H9 (cell line): ENCODE measurements around the gene ATG4B. TPM values are rescaled to one million over a fixed set of nuclear protein-coding genes. Genes with fewer than 3 reads are reported as not detected.

Experiments
- DNase-seq: peaks from one replicate; pipeline ENCODE4 v3.0.0-alpha.2; 2017
- H2AFZ ChIP-seq: one replicate; pipeline ENCODE4 v1.6.1; 2013; ENCODE audit warnings: mild to moderate bottlenecking, low read length, control low read depth, moderate library complexity
- H2AK5ac ChIP-seq: 2 replicates; pipeline ENCODE4 v1.6.1; 2013; ENCODE audit warnings: low read length, control low read depth, mixed read lengths; ENCODE audit not compliant: insufficient read length
- H2BK120ac ChIP-seq: one replicate; pipeline ENCODE4 v1.6.1; 2013; ENCODE audit warnings: low read depth, mild to moderate bottlenecking, low read length, control low read depth, inconsistent platforms; ENCODE audit not compliant: poor library complexity, severe bottlenecking
- H2BK12ac ChIP-seq: 2 replicates; pipeline ENCODE4 v1.6.1; 2013; ENCODE audit warnings: low read length, control low read depth, mixed read lengths, low read depth; ENCODE audit not compliant: insufficient read length
- H2BK15ac ChIP-seq: 2 replicates; pipeline ENCODE4 v1.6.1; 2013; ENCODE audit warnings: low read depth, low read length, control low read depth
- H2BK20ac ChIP-seq: one replicate; pipeline ENCODE4 v1.6.1; 2013; ENCODE audit warnings: low read depth, mild to moderate bottlenecking, low read length, control low read depth, inconsistent platforms; ENCODE audit not compliant: poor library complexity, severe bottlenecking
- H2BK5ac ChIP-seq: 2 replicates; pipeline ENCODE4 v1.6.1; 2013; ENCODE audit warnings: low read length, control low read depth, mixed read lengths; ENCODE audit not compliant: insufficient read length
- H3K14ac ChIP-seq: 2 replicates; pipeline ENCODE4 v1.6.1; 2013; ENCODE audit warnings: low read length, control low read depth; ENCODE audit not compliant: insufficient read depth
- H3K18ac ChIP-seq: 2 replicates; pipeline ENCODE4 v1.6.1; 2013; ENCODE audit warnings: low read depth, mild to moderate bottlenecking, mixed read lengths, low read length, control low read depth; ENCODE audit not compliant: insufficient read length
- H3K23ac ChIP-seq: 2 replicates; pipeline ENCODE4 v1.6.1; 2013; ENCODE audit warnings: low read length, control low read depth, mixed read lengths, low read depth; ENCODE audit not compliant: insufficient read length
- H3K23me2 ChIP-seq: 2 replicates; pipeline ENCODE4 v1.6.1; 2013; ENCODE audit warnings: low read depth, mild to moderate bottlenecking, mixed read lengths, low read length, control low read depth; ENCODE audit not compliant: insufficient read length, poor library complexity, severe bottlenecking
- H3K27ac ChIP-seq: 2 replicates; pipeline ENCODE4 v1.5.1; 2013; ENCODE audit warnings: low read length, control low read depth, mixed read lengths, low read depth; ENCODE audit not compliant: insufficient read length
- H3K27me3 ChIP-seq: 2 replicates; pipeline ENCODE4 v1.6.1; 2013; ENCODE audit warnings: low read length, control low read depth, inconsistent platforms; ENCODE audit not compliant: insufficient read depth
- H3K4ac ChIP-seq: 2 replicates; pipeline ENCODE4 v1.6.1; 2013; ENCODE audit warnings: low read depth, mild to moderate bottlenecking, control low read depth, inconsistent platforms, low read length, moderate library complexity
- H3K4me1 ChIP-seq: 2 replicates; pipeline ENCODE4 v1.6.1; 2013; ENCODE audit warnings: low read length, control low read depth, inconsistent platforms; ENCODE audit not compliant: insufficient read depth
- H3K4me2 ChIP-seq: 2 replicates; pipeline ENCODE4 v1.6.1; 2013; ENCODE audit warnings: low read length, control low read depth, mixed read lengths; ENCODE audit not compliant: insufficient read length, insufficient read depth
- H3K56ac ChIP-seq: 2 replicates; pipeline ENCODE4 v1.6.1; 2013; ENCODE audit warnings: low read depth, mild to moderate bottlenecking, mixed read lengths, low read length, control low read depth; ENCODE audit not compliant: insufficient read length
- H3K79me1 ChIP-seq: 2 replicates; pipeline ENCODE4 v1.6.1; 2013; ENCODE audit warnings: low read depth, mild to moderate bottlenecking, moderate library complexity, low read length, control low read depth, inconsistent platforms; ENCODE audit not compliant: insufficient read depth, poor library complexity, severe bottlenecking
- H3K79me2 ChIP-seq: 2 replicates; pipeline ENCODE4 v1.6.1; 2013; ENCODE audit warnings: low read length, control low read depth, inconsistent platforms; ENCODE audit not compliant: insufficient read depth
- H3K9ac ChIP-seq: 2 replicates; pipeline ENCODE4 v1.6.1; 2013; ENCODE audit warnings: low read length, control low read depth, mixed read lengths; ENCODE audit not compliant: insufficient read length; ENCODE audit errors: extremely low read depth
- H3K9me3 ChIP-seq: one replicate; pipeline ENCODE4 v1.6.1; 2013; ENCODE audit warnings: low read depth, low read length, inconsistent platforms; ENCODE audit not compliant: control insufficient read depth
- H3T11ph ChIP-seq: one replicate; pipeline ENCODE4 v1.6.1; 2013; ENCODE audit warnings: mild to moderate bottlenecking, low read length, control low read depth, inconsistent platforms
- H4K20me1 ChIP-seq: one replicate; pipeline ENCODE4 v1.6.1; 2013; ENCODE audit not compliant: control insufficient read depth, insufficient read length, insufficient read depth
- H4K5ac ChIP-seq: 2 replicates; pipeline ENCODE4 v1.6.1; 2013; ENCODE audit warnings: low read depth, mild to moderate bottlenecking, mixed read lengths, low read length, control low read depth; ENCODE audit not compliant: insufficient read length
- H4K8ac ChIP-seq: replicated peaks from 2 replicates; pipeline ENCODE4 v1.6.1; 2013; ENCODE audit warnings: low read length, control low read depth, mixed read lengths, low read depth; ENCODE audit not compliant: insufficient read length
- H4K91ac ChIP-seq: 2 replicates; pipeline ENCODE4 v1.6.1; 2013; ENCODE audit warnings: low read depth, mild to moderate bottlenecking, moderate library complexity, mixed read lengths, low read length, control low read depth; ENCODE audit not compliant: insufficient read length
- H3K27ac Mint-ChIP-seq, 3 experiments: 2 replicates in 2 of 3; 3 replicates in 1 of 3; pipeline ENCODE4 v1.8.0; 2020 to 2021; ENCODE audit warnings: mixed read lengths in 3 of 3, mild to moderate bottlenecking in 1 of 3, moderate library complexity in 1 of 3
- H3K27me3 Mint-ChIP-seq: 2 replicates; pipeline ENCODE4 v1.8.0; 2021; ENCODE audit warnings: low read depth, mild to moderate bottlenecking, moderate library complexity, mixed read lengths
- H3K36me3 Mint-ChIP-seq, 3 experiments: 2 replicates in 2 of 3; 3 replicates in 1 of 3; pipeline ENCODE4 v1.8.0; 2020 to 2021; ENCODE audit warnings: low read depth in 3 of 3, mixed read lengths in 3 of 3; ENCODE audit not compliant: insufficient read depth in 1 of 3
- H3K4me1 Mint-ChIP-seq, 2 experiments: 2 replicates each; pipeline ENCODE4 v1.8.0; 2020; ENCODE audit warnings: mixed read lengths in 2 of 2
- H3K4me3 Mint-ChIP-seq, 2 experiments: 2 replicates in 1 of 2; 3 replicates in 1 of 2; pipeline ENCODE4 v1.8.0; 2020 to 2021; ENCODE audit warnings: mild to moderate bottlenecking in 2 of 2, mixed read lengths in 2 of 2, moderate library complexity in 1 of 2
- H3K9me3 Mint-ChIP-seq, 2 experiments: 2 replicates in 1 of 2; 3 replicates in 1 of 2; pipeline ENCODE4 v1.8.0; 2020; ENCODE audit warnings: mild to moderate bottlenecking in 2 of 2, mixed read lengths in 2 of 2, moderate library complexity in 1 of 2
- WGBS: extraction: QIAGEN DNeasy Blood & Tissue Kit; methylation state at CpG from one replicate; pipeline ENCODE4 v1.1.7; 2013; ENCODE audit warnings: missing lambda C conversion rate, low lambda C conversion rate, mixed read lengths; ENCODE audit not compliant: insufficient read length; ENCODE audit errors: extremely low coverage; 5-methylcytosine and 5-hydroxymethylcytosine counted together
- total RNA-seq: library from RNA; stranded (reverse); gene quantifications from 2 replicates; pipeline ENCODE4 v1.2.1, GENCODE V29; 2021
- TF ChIP-seq, protein P1 (sequence below): fragments of 200-600 bp; sonication (generic); conservative IDR thresholded peaks from 3 replicates; pipeline ENCODE4 v1.8.0; 2021; ENCODE audit warnings: antibody characterized with exemption, mild to moderate bottlenecking

The ATG4B gene
- total RNA-seq, 1 experiment from 2014 or later = 105 TPM

DNA sequence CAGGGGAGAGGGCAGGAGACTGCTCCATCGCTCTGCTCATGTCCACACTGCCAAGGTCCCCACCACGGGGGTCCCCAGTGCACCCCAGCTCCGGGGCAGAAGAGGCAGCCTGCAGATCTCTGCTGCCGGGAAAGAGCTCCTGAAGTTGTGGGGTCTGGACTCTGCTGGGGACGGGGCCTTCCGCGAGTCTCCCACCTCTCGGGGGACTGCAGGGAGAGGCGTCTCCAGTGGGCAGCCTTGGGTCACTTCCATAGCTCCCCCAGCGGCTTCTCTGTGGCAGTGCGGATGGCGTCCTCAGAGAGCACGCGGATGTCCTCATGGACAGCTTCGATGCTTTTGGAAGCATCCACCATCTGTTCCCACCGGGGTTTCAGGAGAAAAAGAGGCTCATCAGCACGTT lies 38.4 kb downstream of the ATG4B start:
- Mint-ChIP-seq H3K9me3 (no peaks in the 10 kb centered on the region), H3K36me3 (peaks cover 15 to 79% (median 61%) of the 10 kb centered on the region in 3 experiments; a peak in 6 of 7 replicates), H3K27me3 (no peaks in the 10 kb centered on the region), H3K4me1 (peaks cover 0 to 2% of the 10 kb centered on the region in 2 experiments; a peak in 2 of 4 replicates), H3K27ac (0 out of 7 replicates have a peak overlapping the region, but pooled peaks of 1 of the 3 experiments have one; percentile 68), H3K4me3 (no peak overlapping the region)
- no peak overlapping the region for H2BK15ac ChIP-seq
- H4K91ac ChIP-seq = no peak overlapping the region
- no peak overlapping the region for H3K14ac ChIP-seq
- no CpG with 5 or more reads among the region's 17 CpGs for WGBS
- H2BK12ac ChIP-seq = no peak overlapping the region
- H3K9ac ChIP-seq = no peak overlapping the region
- no peaks in the 10 kb centered on the region for H3K4me1 ChIP-seq
- H3K9me3 ChIP-seq = no peaks in the 10 kb centered on the region
- H2BK5ac ChIP-seq = no peak overlapping the region
- H3K4me2 ChIP-seq = no peak overlapping the region
- TF ChIP-seq, protein P1, sequence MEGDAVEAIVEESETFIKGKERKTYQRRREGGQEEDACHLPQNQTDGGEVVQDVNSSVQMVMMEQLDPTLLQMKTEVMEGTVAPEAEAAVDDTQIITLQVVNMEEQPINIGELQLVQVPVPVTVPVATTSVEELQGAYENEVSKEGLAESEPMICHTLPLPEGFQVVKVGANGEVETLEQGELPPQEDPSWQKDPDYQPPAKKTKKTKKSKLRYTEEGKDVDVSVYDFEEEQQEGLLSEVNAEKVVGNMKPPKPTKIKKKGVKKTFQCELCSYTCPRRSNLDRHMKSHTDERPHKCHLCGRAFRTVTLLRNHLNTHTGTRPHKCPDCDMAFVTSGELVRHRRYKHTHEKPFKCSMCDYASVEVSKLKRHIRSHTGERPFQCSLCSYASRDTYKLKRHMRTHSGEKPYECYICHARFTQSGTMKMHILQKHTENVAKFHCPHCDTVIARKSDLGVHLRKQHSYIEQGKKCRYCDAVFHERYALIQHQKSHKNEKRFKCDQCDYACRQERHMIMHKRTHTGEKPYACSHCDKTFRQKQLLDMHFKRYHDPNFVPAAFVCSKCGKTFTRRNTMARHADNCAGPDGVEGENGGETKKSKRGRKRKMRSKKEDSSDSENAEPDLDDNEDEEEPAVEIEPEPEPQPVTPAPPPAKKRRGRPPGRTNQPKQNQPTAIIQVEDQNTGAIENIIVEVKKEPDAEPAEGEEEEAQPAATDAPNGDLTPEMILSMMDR = peak; percentile 33; the same call in 1 of the 3 replicates
- DNase-seq = no peak
- no peak overlapping the region for H3K27ac ChIP-seq
- H2BK20ac ChIP-seq = no peak overlapping the region
- H2AK5ac ChIP-seq = no peak overlapping the region
- no peaks in the 10 kb centered on the region for H4K20me1 ChIP-seq
- H3K79me1 ChIP-seq = no peaks in the 10 kb centered on the region
- no peaks in the 10 kb centered on the region for H3K27me3 ChIP-seq
- H3K23me2 ChIP-seq = no peaks in the 10 kb centered on the region
- no peak overlapping the region for H3T11ph ChIP-seq
- no peak overlapping the region for H2BK120ac ChIP-seq
- H3K56ac ChIP-seq = no peak overlapping the region
- no peak overlapping the region for H4K8ac ChIP-seq
- H3K18ac ChIP-seq = no peak overlapping the region
- H3K79me2 ChIP-seq = no peaks in the 10 kb centered on the region
- H2AFZ ChIP-seq = no peak overlapping the region
- no peak overlapping the region for H3K4ac ChIP-seq
- H4K5ac ChIP-seq = no peak overlapping the region
- H3K23ac ChIP-seq = no peak overlapping the region
